WTC11 (cell line): ENCODE results near the gene DBNL.

Experiments
- CREB1 ChIP-seq: sonication (generic); formaldehyde crosslinking; IDR thresholded peaks from 2 replicates; pipeline ENCODE4 v1.8.0; 2023; ENCODE audit warnings: mild to moderate bottlenecking, missing genetic modification reagents
- CREM ChIP-seq: sonication (generic); formaldehyde crosslinking; IDR thresholded peaks from 2 replicates; pipeline ENCODE4 v1.8.1; 2022; ENCODE audit warnings: mild to moderate bottlenecking, missing genetic modification reagents, moderate library complexity
- CTCF ChIP-seq: fragments of 200-600 bp; IDR thresholded peaks from 2 replicates; pipeline ENCODE4 v1.8.0; 2022; ENCODE audit warnings: antibody characterized with exemption
- ELF4 ChIP-seq: sonication (generic); formaldehyde crosslinking; IDR thresholded peaks from 2 replicates; pipeline ENCODE4 v1.8.1; 2022; ENCODE audit warnings: low read depth, mild to moderate bottlenecking, moderate library complexity, missing genetic modification reagents
- NFYB ChIP-seq: sonication (generic); formaldehyde crosslinking; conservative IDR thresholded peaks from 2 replicates; pipeline ENCODE4 v1.8.0; 2022; ENCODE audit warnings: low read depth, missing genetic modification reagents
- NR1H2 ChIP-seq: sonication (generic); formaldehyde crosslinking; IDR thresholded peaks from 2 replicates; pipeline ENCODE4 v1.9.0; 2021; ENCODE audit warnings: mild to moderate bottlenecking, moderate library complexity, missing genetic modification reagents
- PREB ChIP-seq: sonication (generic); formaldehyde crosslinking; IDR thresholded peaks from 2 replicates; pipeline ENCODE4 v1.8.1; 2022; ENCODE audit warnings: mild to moderate bottlenecking, missing genetic modification reagents, moderate library complexity, borderline replicate concordance
- ZNF138 ChIP-seq: sonication (generic); formaldehyde crosslinking; conservative IDR thresholded peaks from 2 replicates; pipeline ENCODE4 v1.8.1; 2022; ENCODE audit warnings: mild to moderate bottlenecking, moderate library complexity, missing genetic modification reagents
- ZNF263 ChIP-seq: sonication (generic); formaldehyde crosslinking; IDR thresholded peaks from 2 replicates; pipeline ENCODE4 v1.8.1; 2022; ENCODE audit warnings: low read depth, mild to moderate bottlenecking, moderate library complexity, missing genetic modification reagents

- TF ChIP-seq NFYB (no peak), ZNF138 (CRISPR knock-in tag) (no peak), ELF4 (CRISPR knock-in tag) (no peak), CTCF (no peak), NR1H2 (CRISPR knock-in tag) (no peak), ZNF263 (CRISPR knock-in tag) (no peak), PREB (CRISPR knock-in tag) (no peak), CREM (CRISPR knock-in tag) (no peak), CREB1 (CRISPR knock-in tag) (no peak)
These were observed 2.0 kb downstream of the DBNL start for GRCh38 chr7:44046321-44047061.
